GM12878 (cell line): Measurements from ENCODE around the gene MBD5. TPM values are rescaled to one million over a fixed set of nuclear protein-coding genes. Genes with fewer than 3 reads are reported as not detected.

Experiments
- ATAC-seq: fragments of 200-7000 bp; cut with Tn5 transposase; 3 replicates; pipeline ENCODE4 v1.9.1; 2020; ENCODE audit warnings: mild to moderate bottlenecking, moderate library complexity
- BruUV-seq: library from RNA; stranded (reverse); fragments of 400-500 nt; replicated peaks from 2 replicates; lab custom pipeline; 2021; lab: Mats Ljungman, UMichigan
- CTCF ChIA-PET: fragments of 300-600 bp; sonication (Branson Sonifier 250); formaldehyde crosslinking; extraction: SDS; loops from one replicate; lab custom pipeline; 2021; ENCODE audit warnings: inconsistent platforms; lab: Yijun Ruan, JAX
- POLR2A ChIA-PET: fragments of 350-600 bp; formaldehyde crosslinking; extraction: SDS; loops from one replicate; lab custom pipeline; 2021; ENCODE audit warnings: inconsistent platforms; lab: Charles Lee
- RAD21 ChIA-PET: fragments of 300-600 bp; sonication (Branson Sonifier 250); formaldehyde crosslinking; loops from one replicate; lab custom pipeline; 2023; ENCODE audit warnings: antibody characterized with exemption; ENCODE audit not compliant: unreplicated experiment; lab: Charles Lee
- SMC1A ChIA-PET: fragments of 300-600 bp; sonication (Branson Sonifier 250); formaldehyde crosslinking; loops from one replicate; lab custom pipeline; 2023; ENCODE audit not compliant: unreplicated experiment, uncharacterized antibody; lab: Charles Lee
- DNase-seq: peaks from one replicate; pipeline ENCODE4 v3.0.0-alpha.2; 2011; ENCODE audit warnings: low read depth, low spot score
- FAIRE-seq: peaks from 3 replicates; lab custom pipeline; 2011; peaks lifted over from hg19 to GRCh38; lab: Jason Lieb, UNC
- H2AFZ ChIP-seq: 2 replicates; pipeline ENCODE4 v1.6.0; 2011; ENCODE audit warnings: low read depth, low read length, control low read depth; ENCODE audit not compliant: control insufficient read depth
- H3K27ac ChIP-seq: 2 replicates; pipeline ENCODE4 v1.5.1; 2011; ENCODE audit warnings: control low read depth; ENCODE audit not compliant: control insufficient read depth, insufficient read depth
- H3K27me3 ChIP-seq, 2 experiments: replicated peaks in 1 of 2; 2 replicates each; pipeline versions ENCODE4 v1.6.0 to v1.6.1; 2011; ENCODE audit warnings: low read length in 1 of 2; ENCODE audit not compliant: control insufficient read depth in 2 of 2, insufficient read depth in 2 of 2
- H3K36me3 ChIP-seq, 2 experiments: 2 replicates each; pipeline ENCODE4 v1.5.1; 2011; ENCODE audit warnings: low read length in 1 of 2; ENCODE audit not compliant: control insufficient read depth in 2 of 2, insufficient read depth in 2 of 2
- H3K4me1 ChIP-seq: 2 replicates; pipeline ENCODE4 v1.6.1; 2011; ENCODE audit warnings: mild to moderate bottlenecking, low read length, moderate library complexity, mixed read lengths; ENCODE audit not compliant: control insufficient read depth, insufficient read depth
- H3K4me2 ChIP-seq: 2 replicates; pipeline ENCODE4 v1.6.0; 2011; ENCODE audit warnings: control low read depth; ENCODE audit not compliant: control insufficient read depth, insufficient read depth
- H3K4me3 ChIP-seq: fragments of 200-600 bp; sonication (generic); 2 replicates; pipeline ENCODE4 v1.5.1; 2016
- H3K79me2 ChIP-seq: 2 replicates; pipeline ENCODE4 v1.6.0; 2011; ENCODE audit warnings: low read length; ENCODE audit not compliant: control insufficient read depth, insufficient read depth
- H3K9ac ChIP-seq: 2 replicates; pipeline ENCODE4 v1.8.0; 2011; ENCODE audit warnings: low read length, control low read depth, mixed read lengths; ENCODE audit not compliant: control insufficient read depth, insufficient read depth
- H3K9me3 ChIP-seq: replicated peaks from 3 replicates; pipeline ENCODE4 v1.5.1; 2011; ENCODE audit warnings: mild to moderate bottlenecking, low read length; ENCODE audit not compliant: control insufficient read depth, insufficient read depth
- H4K20me1 ChIP-seq: 2 replicates; pipeline ENCODE4 v1.6.0; 2011; ENCODE audit not compliant: control insufficient read depth, insufficient read depth
- CEBPB ChIP-seq, 2 experiments: fragments of 150-350 bp in 1 of 2; IDR thresholded peaks; 2 replicates each; pipeline ENCODE4 v1.6.1; 2012 to 2014; ENCODE audit warnings: low read depth in 2 of 2, low read length in 2 of 2, borderline replicate concordance in 1 of 2, inconsistent platforms in 1 of 2
- HCFC1 ChIP-seq: fragments of 150-350 bp; IDR thresholded peaks from 2 replicates; pipeline ENCODE4 v1.6.1; 2014; ENCODE audit warnings: low read length
- KDM1A ChIP-seq: fragments of 200-600 bp; sonication (generic); IDR thresholded peaks from 2 replicates; pipeline ENCODE4 v1.6.1; 2016; ENCODE audit warnings: borderline replicate concordance
- MEF2B ChIP-seq: fragments of 450-650 bp; IDR thresholded peaks from 2 replicates; pipeline ENCODE4 v1.6.1; 2018; ENCODE audit warnings: mild to moderate bottlenecking, moderate library complexity; ENCODE audit not compliant: partially characterized antibody, poor library complexity, severe bottlenecking
- RBBP5 ChIP-seq: fragments of 200-600 bp; sonication (generic); conservative IDR thresholded peaks from 2 replicates; pipeline ENCODE4 v1.6.1; 2016
- RELA ChIP-seq: fragments of 450-650 bp; IDR thresholded peaks from 2 replicates; pipeline ENCODE4 v1.8.0; 2014; ENCODE audit warnings: borderline replicate concordance; ENCODE audit not compliant: partially characterized antibody
- SRF ChIP-seq, 2 experiments: IDR thresholded peaks; 2 replicates each; pipeline ENCODE4 v1.6.1; 2011; ENCODE audit warnings: low read depth in 2 of 2, low read length in 2 of 2, mild to moderate bottlenecking in 1 of 2, moderate library complexity in 1 of 2
- in situ Hi-C: fragments of 300-500 bp; cut with MboI; formaldehyde crosslinking; loops from 9 replicates; pipeline ENCODE4 v1.14.3; 2018; ENCODE audit warnings: mixed read lengths
- intact Hi-C: fragments of 100-400 bp; cut with micrococcal nuclease; formaldehyde crosslinking; loops from one replicate; pipeline ENCODE4 v1.14.2; 2022; ENCODE audit not compliant: unreplicated experiment
- polyA plus RNA-seq, 11 experiments: library from polyadenylated mRNA; depleted of rRNA in 4 of 11; unstranded in 6 of 11; stranded (reverse) in 5 of 11; fragments of >200 nt; fragmentation: Nextera tagmentation in 4 of 11; fragmentation: Illumina TruSeq in 1 of 11; extraction: Ambion mirVana in 4 of 11; extraction: Trizol in 1 of 11; gene quantifications; 1 replicate in 1 of 11; 2 replicates in 10 of 11; pipeline versions ENCODE4 v1.2.1 to v1.2.3, GENCODE V29; 2011 to 2016; ENCODE audit warnings: inconsistent platforms in 2 of 11, missing spikeins in 2 of 11, low read depth in 1 of 11
- total RNA-seq, 4 experiments: library from RNA; depleted of rRNA in 3 of 4; stranded (reverse); fragments of >200 nt in 3 of 4; fragmentation: Illumina TruSeq in 1 of 4; extraction: Trizol in 1 of 4; gene quantifications; 2 replicates each; pipeline versions ENCODE4 v1.2.1 to v1.2.3, GENCODE V29; 2013 to 2021
- TF ChIP-seq, protein P1 (sequence below): fragments of 450-650 bp; IDR thresholded peaks from 2 replicates; pipeline ENCODE4 v1.6.1; 2017; ENCODE audit warnings: borderline replicate concordance

MBD5 gene
- total and polyA plus RNA-seq, 10 of the 15 experiments (the other 5 are each of a cell fraction or from before 2014, with no cell fraction given), result 7.4 to 58.0 (median 21.2) TPM

DNA sequence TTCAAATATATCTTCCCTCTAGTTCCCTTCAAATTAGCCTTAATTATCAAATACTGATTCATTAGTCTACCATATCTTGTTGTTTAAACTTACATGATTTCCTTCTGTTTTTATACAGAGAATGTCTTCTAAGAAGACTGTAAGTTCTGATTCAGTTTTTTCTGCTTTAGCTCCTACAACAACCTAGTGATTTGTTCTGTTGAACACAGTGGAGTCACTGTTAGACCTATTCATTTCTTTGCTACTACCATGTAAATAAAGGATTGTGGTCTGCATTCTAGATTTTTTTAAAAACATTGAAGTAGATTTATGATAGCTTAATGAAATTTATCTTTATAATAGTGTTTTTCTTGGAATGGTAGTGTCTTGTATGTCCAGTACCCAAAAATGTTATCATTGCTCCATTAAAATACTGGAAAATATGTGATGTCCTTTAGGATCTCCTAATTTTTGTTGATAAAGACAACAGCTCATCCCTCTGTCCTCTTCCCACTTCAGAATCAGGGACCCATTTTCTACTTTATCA, 146.4 kb downstream of the MBD5 start:
- Histone ChIP-seq H3K9ac (no peak overlapping the region), H3K9me3 (peaks cover under 1% of the 10 kb centered on the region; the same call in 2 of the 3 replicates), H3K4me1 (no peaks in the 10 kb centered on the region), H2AFZ (no peak overlapping the region), H3K36me3 (no peaks in the 10 kb centered on the region; a peak in 1 of 4 replicates), H3K4me3 (no peak overlapping the region), H3K79me2 (no peaks in the 10 kb centered on the region), H3K27me3 (no peaks in the 10 kb centered on the region), H3K4me2 (no peak overlapping the region), H4K20me1 (no peaks in the 10 kb centered on the region), H3K27ac (no peak overlapping the region)
- RAD21 ChIA-PET, result interaction anchor here (1.7 kb wide), 1 partner anchor 342 kb away, joined by 4 read pairs; no protein-coding TSS in a partner anchor
- DNase-seq (no peak), FAIRE-seq (no peak), ATAC-seq (no peak)
- CTCF ChIA-PET, result no interaction called here
- no TSS peak for BruUV-seq
- POLR2A ChIA-PET, result no interaction called here
- in situ Hi-C loops, result no loop called here
- TF ChIP-seq, protein P1, sequence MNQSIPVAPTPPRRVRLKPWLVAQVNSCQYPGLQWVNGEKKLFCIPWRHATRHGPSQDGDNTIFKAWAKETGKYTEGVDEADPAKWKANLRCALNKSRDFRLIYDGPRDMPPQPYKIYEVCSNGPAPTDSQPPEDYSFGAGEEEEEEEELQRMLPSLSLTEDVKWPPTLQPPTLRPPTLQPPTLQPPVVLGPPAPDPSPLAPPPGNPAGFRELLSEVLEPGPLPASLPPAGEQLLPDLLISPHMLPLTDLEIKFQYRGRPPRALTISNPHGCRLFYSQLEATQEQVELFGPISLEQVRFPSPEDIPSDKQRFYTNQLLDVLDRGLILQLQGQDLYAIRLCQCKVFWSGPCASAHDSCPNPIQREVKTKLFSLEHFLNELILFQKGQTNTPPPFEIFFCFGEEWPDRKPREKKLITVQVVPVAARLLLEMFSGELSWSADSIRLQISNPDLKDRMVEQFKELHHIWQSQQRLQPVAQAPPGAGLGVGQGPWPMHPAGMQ, result no peak
- no peak for TF ChIP-seq CEBPB (IDR thresholded peaks at IDR 0.05; ENCODE audit: borderline replicate concordance in 1 of 2, low read depth in 2 of 2, low read length in 2 of 2)
- no peak for TF ChIP-seq HCFC1
- TF ChIP-seq RELA, result no peak
- TF ChIP-seq RBBP5, result no peak
- TF ChIP-seq KDM1A, result no peak
- TF ChIP-seq MEF2B, result no peak
- no peak for TF ChIP-seq SRF (IDR thresholded peaks at IDR 0.05; ENCODE audit: low read depth in 2 of 2, low read length in 2 of 2)
- intact Hi-C loops, result no loop called here
- SMC1A ChIA-PET, result interaction anchor here (1.4 kb wide), 1 partner anchor 49 kb away, joined by 3 read pairs; no protein-coding TSS in a partner anchor
